Progenitor cell of endocrine pancreas (in vitro differentiated cells): ENCODE results near the gene SELENOV. TPM values are rescaled to one million over a fixed set of nuclear protein-coding genes. Genes with fewer than 3 reads are reported as not detected.
"Not testable (repeated sequence)": the region's sequence is repeated elsewhere in the genome, so short reads cannot be mapped to it uniquely, and the experiment has no call there.

Source experiments
- DNase-seq: peaks from one replicate; pipeline ENCODE4 v3.0.0; 2021; ENCODE audit warnings: low spot score; ENCODE audit not compliant: unreplicated experiment
- H3K27ac Mint-ChIP-seq: 2 replicates; pipeline ENCODE4 v1.8.0; 2021; ENCODE audit warnings: mild to moderate bottlenecking, moderate library complexity, mixed read lengths
- H3K27me3 Mint-ChIP-seq: 2 replicates; pipeline ENCODE4 v1.8.0; 2021; ENCODE audit warnings: mixed read lengths
- H3K36me3 Mint-ChIP-seq: 2 replicates; pipeline ENCODE4 v1.8.0; 2022; ENCODE audit warnings: mixed read lengths; ENCODE audit not compliant: insufficient read depth
- H3K4me1 Mint-ChIP-seq: 2 replicates; pipeline ENCODE4 v1.8.0; 2021; ENCODE audit warnings: low read depth, mixed read lengths
- H3K4me3 Mint-ChIP-seq: 2 replicates; pipeline ENCODE4 v1.8.0; 2021; ENCODE audit warnings: low read depth, mild to moderate bottlenecking, moderate library complexity, mixed read lengths
- H3K9me3 Mint-ChIP-seq: 2 replicates; pipeline ENCODE4 v1.8.0; 2021; ENCODE audit warnings: low read depth, mixed read lengths
- total RNA-seq: library from RNA; stranded (reverse); gene quantifications from 2 replicates; pipeline ENCODE4 v1.2.1, GENCODE V29; 2021
- TF ChIP-seq, protein P1 (sequence below): fragments of 200-600 bp; sonication (generic); IDR thresholded peaks from one replicate; pipeline ENCODE4 v1.5.0; 2021; ENCODE audit warnings: antibody characterized with exemption, mild to moderate bottlenecking; ENCODE audit not compliant: unreplicated experiment

Gene SELENOV
- total RNA-seq, 1 donor from 2014 or later = 5.1 TPM

DNA sequence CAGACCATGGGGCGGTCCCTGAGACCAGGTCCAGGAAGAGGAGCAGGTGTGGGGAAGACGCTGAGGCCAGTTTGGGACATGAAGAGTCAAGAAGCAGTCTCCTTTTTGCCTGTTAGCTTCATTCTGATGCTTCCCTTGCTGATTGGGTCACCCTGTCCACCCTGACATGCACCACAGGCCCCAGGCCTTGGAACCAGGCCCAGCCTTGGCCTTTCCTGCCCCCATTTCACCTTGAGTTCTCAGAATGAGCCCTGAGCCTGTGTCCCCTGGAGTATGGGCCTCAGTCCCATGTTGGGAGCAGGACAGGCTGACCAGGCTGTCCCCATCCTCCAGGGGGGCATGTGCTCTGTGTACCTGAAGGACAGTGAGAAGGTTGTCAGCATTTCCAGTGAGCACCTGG, 39.2 kb upstream of the SELENOV start:
- no peak overlapping the region for H3K4me3 Mint-ChIP-seq
- TF ChIP-seq, protein P1, sequence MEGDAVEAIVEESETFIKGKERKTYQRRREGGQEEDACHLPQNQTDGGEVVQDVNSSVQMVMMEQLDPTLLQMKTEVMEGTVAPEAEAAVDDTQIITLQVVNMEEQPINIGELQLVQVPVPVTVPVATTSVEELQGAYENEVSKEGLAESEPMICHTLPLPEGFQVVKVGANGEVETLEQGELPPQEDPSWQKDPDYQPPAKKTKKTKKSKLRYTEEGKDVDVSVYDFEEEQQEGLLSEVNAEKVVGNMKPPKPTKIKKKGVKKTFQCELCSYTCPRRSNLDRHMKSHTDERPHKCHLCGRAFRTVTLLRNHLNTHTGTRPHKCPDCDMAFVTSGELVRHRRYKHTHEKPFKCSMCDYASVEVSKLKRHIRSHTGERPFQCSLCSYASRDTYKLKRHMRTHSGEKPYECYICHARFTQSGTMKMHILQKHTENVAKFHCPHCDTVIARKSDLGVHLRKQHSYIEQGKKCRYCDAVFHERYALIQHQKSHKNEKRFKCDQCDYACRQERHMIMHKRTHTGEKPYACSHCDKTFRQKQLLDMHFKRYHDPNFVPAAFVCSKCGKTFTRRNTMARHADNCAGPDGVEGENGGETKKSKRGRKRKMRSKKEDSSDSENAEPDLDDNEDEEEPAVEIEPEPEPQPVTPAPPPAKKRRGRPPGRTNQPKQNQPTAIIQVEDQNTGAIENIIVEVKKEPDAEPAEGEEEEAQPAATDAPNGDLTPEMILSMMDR = no peak
- peaks cover 8% of the 10 kb centered on the region for H3K4me1 Mint-ChIP-seq
- H3K27ac Mint-ChIP-seq = no peak overlapping the region
- DNase-seq = no peak
- H3K27me3 Mint-ChIP-seq = no peaks in the 10 kb centered on the region
- peaks cover 15% of the 10 kb centered on the region for H3K36me3 Mint-ChIP-seq
- H3K9me3 Mint-ChIP-seq = no peaks in the 10 kb centered on the region

DNA sequence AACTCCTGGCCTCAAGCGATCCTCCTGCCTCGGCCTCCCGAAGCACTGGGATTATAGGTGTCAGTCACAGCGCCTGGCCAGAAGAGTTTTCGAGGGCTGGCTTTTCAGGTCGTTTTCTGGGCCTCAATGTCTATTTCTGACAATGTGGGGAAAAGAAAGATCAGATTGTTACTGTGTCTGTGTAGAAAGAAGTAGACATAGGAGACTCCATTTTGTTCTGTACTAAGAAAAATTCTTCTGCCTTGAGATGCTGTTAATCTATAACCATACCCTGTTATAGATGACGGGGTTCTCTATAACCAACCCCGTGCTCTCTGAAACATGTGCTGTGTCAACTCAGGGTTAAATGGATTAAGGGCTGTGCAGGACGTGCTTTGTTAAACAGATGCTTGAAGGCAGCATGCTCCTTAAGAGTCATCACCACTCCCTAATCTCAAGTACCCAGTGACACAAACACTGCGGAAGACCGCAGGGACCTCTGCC, 35.6 kb upstream of the SELENOV start:
- peak overlapping the region; percentile 57 for H3K27ac Mint-ChIP-seq
- H3K4me1 Mint-ChIP-seq = peaks cover 17% of the 10 kb centered on the region
- peaks cover 11% of the 10 kb centered on the region for H3K36me3 Mint-ChIP-seq
- not testable (repeated sequence) for H3K27me3 Mint-ChIP-seq, DNase-seq, H3K9me3 Mint-ChIP-seq, H3K4me3 Mint-ChIP-seq

DNA sequence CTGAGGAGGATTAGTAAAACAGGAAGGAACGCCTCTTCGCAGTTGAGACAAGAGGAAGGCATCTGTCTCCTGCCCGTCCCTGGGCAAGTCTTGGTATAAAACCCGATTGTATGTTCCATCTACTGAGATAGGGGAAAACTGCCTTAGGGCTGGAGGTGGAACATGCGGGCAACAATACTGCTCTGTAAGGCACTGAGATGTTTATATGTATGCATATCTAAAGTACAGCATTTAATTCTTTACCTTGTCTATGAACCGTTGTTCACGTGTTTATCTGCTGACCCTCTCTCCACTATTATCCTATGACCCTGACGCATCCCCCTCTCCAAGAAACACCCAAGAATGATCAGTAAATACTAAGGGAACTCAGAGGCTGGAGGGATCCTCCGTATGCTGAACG, 35.0 kb upstream of the SELENOV start:
- TF ChIP-seq, protein P1 = no peak
- Mint-ChIP-seq H3K27me3 (no peaks in the 10 kb centered on the region), H3K36me3 (peaks cover 6% of the 10 kb centered on the region), H3K9me3 (no peaks in the 10 kb centered on the region), H3K4me1 (peaks cover 17% of the 10 kb centered on the region), H3K27ac (peak overlapping the region; percentile 97), H3K4me3 (peak overlapping the region; percentile 84)
- DNase-seq = no peak

DNA sequence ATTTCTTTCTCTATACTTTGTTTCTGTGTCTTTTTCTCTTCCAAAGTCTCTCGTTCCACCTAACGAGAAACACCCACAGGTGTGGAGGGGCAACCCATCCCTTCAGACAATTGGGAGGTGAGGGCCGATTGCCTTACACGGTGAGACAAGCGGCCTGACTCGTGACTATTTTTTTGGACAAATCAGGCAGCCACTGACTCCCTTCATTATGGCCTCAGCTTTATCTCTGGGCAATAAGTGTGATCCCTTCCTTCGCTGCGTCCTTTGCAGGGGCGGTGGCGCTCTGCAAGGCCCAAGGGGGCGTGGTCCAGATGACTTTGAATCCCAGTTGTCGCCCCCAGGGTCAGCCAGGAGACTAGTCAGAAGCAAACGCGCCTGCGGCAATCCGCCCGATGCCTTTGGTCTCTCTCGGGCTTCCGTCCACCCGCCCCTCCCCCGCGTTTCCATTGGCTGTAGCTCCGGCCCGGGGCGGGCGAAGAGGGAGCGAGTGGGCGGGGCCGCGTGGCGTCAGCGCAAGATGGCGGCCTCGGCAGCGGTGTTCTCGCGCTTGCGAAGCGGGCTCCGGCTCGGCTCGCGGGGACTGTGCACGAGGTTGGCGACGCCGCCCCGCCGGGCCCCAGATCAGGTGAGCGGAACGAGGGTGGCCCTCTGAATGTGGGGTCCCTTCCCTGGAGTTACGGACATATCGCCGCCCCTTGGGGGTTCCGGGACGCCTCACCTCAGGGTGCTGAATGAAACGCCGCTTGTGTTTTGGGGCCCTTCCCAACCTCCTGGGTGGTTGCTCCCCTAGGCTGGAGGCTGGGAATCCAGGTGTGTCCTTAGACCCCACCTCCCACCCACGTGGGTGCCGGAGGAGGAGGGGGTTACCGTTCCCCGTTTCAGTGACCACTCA, 34.4 kb upstream of the SELENOV start, which contains the start of gene TIMM50:
Gene TIMM50, plus strand, starts transcription at position 502 of the 892 bp plus-strand sequence. Its CDS starts 16 bp downstream, at position 518.
- H3K27me3 Mint-ChIP-seq = no peaks in the 10 kb centered on the region
- no peaks in the 10 kb centered on the region for H3K9me3 Mint-ChIP-seq
- peak; percentile 98 for DNase-seq
- H3K4me3 Mint-ChIP-seq = peak within 1 kb of the TSS; percentile 84
- peak within 1 kb of the TSS; percentile 97 for H3K27ac Mint-ChIP-seq
- H3K4me1 Mint-ChIP-seq = peaks cover 17% of the 10 kb centered on the region
- H3K36me3 Mint-ChIP-seq = peaks cover 3% of the 10 kb centered on the region
- TF ChIP-seq, protein P1 = no peak

DNA sequence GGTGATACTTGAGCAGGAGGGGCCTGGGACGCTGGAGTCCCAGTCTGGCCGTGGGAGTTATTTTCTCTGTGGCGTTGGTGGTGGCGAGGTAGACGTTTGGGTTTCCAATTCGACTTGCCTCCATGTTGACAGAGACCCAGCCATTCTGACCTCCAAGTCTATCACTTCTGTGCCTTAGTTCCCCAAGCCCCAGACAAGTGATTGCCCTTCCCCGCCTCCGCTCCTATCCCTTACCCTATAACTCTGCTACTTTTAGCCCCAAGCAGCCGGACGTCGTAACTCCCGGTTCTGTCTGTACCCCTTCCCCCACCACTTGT, 33.8 kb upstream of the SELENOV start:
- peaks cover 17% of the 10 kb centered on the region for H3K4me1 Mint-ChIP-seq
- H3K4me3 Mint-ChIP-seq = peak overlapping the region; percentile 84
- peaks cover 3% of the 10 kb centered on the region for H3K36me3 Mint-ChIP-seq

More for the DNA sequence above, 33.8 kb upstream of the SELENOV start:
- Mint-ChIP-seq H3K9me3 (no peaks in the 10 kb centered on the region), H3K27me3 (no peaks in the 10 kb centered on the region), H3K27ac (peak overlapping the region; percentile 97)
- TF ChIP-seq, protein P1 = no peak
- DNase-seq = no peak
